ENCODE results near the gene GRB10.

GRCh38 chr7:50712252-50713122 lies 70.2 kb downstream of the GRB10 start:
- TF ChIP-seq CTCF (IDR thresholded peaks at IDR 0.05 in 4 of 5, conservative IDR thresholded peaks at IDR 0.05 in 1 of 5), result no peak
- no peak for TF ChIP-seq POLR2A (IDR thresholded peaks at IDR 0.05)
